ENCODE results near the gene GLIS1. TPM values are rescaled to one million over a fixed set of nuclear protein-coding genes. Genes with fewer than 3 reads are reported as not detected.

Gene GLIS1
- total RNA-seq, 4 donors from 2014 or later, result not detected

DNA sequence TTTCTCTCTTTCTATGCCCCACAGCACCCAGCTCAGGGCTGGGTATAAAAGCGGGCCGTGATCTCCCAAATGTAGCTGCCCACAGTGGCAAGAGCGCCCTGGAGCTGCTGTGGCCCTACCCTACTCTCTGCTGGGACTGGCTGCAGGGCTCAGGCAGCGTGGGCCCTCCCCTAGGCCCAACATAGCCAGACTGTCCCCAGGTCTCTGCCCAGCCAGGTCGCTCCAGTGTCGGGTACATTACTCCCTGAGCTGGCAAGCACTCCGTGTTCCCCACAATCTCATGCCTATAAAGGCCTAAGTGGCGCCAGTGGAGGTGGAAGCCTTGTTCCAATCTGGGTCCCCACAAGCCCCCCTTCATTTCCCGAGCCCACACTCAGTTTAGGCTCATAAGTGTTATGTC lies 66.2 kb downstream of the GLIS1 start:
- DNase-seq, result no peak
- no peaks in the 10 kb centered on the region for H3K27me3 ChIP-seq
- H3K27ac ChIP-seq, result no peak overlapping the region
- H3K4me3 ChIP-seq, result no peak overlapping the region
- intact Hi-C loops (cut with DNase I; ENCODE audit: low total_unique reads), result no loop called here
- in situ Hi-C loops (cut with MboI; ENCODE audit: low sequenced_read_pairs in 4 of 4), result no loop called here
- H3K9me3 ChIP-seq, result no peaks in the 10 kb centered on the region
- TF ChIP-seq POLR2A (IDR thresholded peaks at IDR 0.05), result no peak
- TF ChIP-seq, protein P1, sequence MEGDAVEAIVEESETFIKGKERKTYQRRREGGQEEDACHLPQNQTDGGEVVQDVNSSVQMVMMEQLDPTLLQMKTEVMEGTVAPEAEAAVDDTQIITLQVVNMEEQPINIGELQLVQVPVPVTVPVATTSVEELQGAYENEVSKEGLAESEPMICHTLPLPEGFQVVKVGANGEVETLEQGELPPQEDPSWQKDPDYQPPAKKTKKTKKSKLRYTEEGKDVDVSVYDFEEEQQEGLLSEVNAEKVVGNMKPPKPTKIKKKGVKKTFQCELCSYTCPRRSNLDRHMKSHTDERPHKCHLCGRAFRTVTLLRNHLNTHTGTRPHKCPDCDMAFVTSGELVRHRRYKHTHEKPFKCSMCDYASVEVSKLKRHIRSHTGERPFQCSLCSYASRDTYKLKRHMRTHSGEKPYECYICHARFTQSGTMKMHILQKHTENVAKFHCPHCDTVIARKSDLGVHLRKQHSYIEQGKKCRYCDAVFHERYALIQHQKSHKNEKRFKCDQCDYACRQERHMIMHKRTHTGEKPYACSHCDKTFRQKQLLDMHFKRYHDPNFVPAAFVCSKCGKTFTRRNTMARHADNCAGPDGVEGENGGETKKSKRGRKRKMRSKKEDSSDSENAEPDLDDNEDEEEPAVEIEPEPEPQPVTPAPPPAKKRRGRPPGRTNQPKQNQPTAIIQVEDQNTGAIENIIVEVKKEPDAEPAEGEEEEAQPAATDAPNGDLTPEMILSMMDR (IDR thresholded peaks at IDR 0.05 in 4 of 5, conservative IDR thresholded peaks at IDR 0.05 in 1 of 5), result no peak
- no peaks in the 10 kb centered on the region for H3K4me1 ChIP-seq
- ATAC-seq, result no peak
- H3K36me3 ChIP-seq, result no peaks in the 10 kb centered on the region

DNA sequence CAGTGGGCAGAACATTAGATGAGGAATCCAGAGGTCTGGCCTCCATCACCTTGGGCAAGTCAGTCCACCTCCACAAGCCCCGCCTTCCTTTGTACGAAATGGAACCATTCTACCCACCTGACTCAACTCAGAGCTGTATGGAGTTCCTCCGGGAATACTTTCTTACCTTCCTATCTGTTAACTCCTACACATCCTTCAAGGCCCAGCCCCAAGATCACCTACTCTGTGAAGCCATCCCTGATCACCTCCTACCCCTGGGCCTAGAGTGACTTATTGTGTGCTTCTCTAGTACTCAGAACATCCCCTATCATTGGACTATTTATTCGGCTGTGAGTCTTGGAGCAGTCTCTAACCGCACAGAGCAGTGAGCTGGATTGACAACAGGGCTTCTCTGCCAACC lies 66.7 kb downstream of the GLIS1 start:
- in situ Hi-C loops (cut with MboI; ENCODE audit: low sequenced_read_pairs in 4 of 4), result no loop called here

DNA sequence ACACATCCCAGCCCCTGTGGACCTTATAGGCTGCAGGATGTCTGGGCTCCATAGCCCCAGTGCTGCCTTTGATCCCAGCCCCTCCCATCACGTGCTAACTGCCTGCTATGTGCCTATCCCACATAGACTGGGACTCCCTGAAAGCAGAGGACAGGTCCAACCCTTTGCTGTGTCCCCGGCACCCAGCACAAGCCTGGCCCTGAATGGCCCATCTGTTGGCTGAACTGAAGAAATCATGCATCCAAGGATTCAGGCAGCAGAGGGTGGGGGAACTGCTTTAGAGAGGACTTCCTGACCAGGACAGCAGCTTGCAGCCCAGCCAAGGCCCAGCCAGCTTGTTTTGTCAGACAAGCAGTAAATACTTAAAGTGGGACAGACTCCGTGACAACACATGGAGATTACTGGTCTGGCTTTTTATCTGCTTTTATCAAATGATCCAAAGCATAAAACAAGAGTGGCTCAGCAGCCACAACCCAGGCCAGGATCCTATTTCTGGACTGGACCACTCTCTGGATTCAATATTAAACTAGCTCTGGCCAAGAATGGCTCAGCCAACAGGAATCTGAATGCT lies 69.3 kb downstream of the GLIS1 start:
- H3K36me3 ChIP-seq, result no peaks in the 10 kb centered on the region
- TF ChIP-seq POLR2A (IDR thresholded peaks at IDR 0.05), result no peak
- TF ChIP-seq, protein P1 (IDR thresholded peaks at IDR 0.05 in 4 of 5, conservative IDR thresholded peaks at IDR 0.05 in 1 of 5), result no peak
- H3K9me3 ChIP-seq, result no peaks in the 10 kb centered on the region
- no peak for DNase-seq
- H3K4me3 ChIP-seq, result no peak overlapping the region
- H3K4me1 ChIP-seq, result no peaks in the 10 kb centered on the region
- no peak for ATAC-seq
- in situ Hi-C loops (cut with MboI; ENCODE audit: low sequenced_read_pairs in 4 of 4), result no loop called here
- no peaks in the 10 kb centered on the region for H3K27me3 ChIP-seq
- no peak overlapping the region for H3K27ac ChIP-seq
- intact Hi-C loops (cut with DNase I; ENCODE audit: low total_unique reads), result no loop called here

More for the DNA sequence above, 66.7 kb downstream of the GLIS1 start:
- H3K4me3 ChIP-seq, result no peak overlapping the region
- no peak for DNase-seq
- intact Hi-C loops (cut with DNase I; ENCODE audit: low total_unique reads), result no loop called here
- no peaks in the 10 kb centered on the region for H3K27me3 ChIP-seq
- H3K27ac ChIP-seq, result no peak overlapping the region
- no peaks in the 10 kb centered on the region for H3K9me3 ChIP-seq
- ATAC-seq, result no peak
- H3K4me1 ChIP-seq, result no peaks in the 10 kb centered on the region
- TF ChIP-seq, protein P1 (IDR thresholded peaks at IDR 0.05 in 4 of 5, conservative IDR thresholded peaks at IDR 0.05 in 1 of 5), result no peak
- no peak for TF ChIP-seq POLR2A (IDR thresholded peaks at IDR 0.05)
- no peaks in the 10 kb centered on the region for H3K36me3 ChIP-seq

DNA sequence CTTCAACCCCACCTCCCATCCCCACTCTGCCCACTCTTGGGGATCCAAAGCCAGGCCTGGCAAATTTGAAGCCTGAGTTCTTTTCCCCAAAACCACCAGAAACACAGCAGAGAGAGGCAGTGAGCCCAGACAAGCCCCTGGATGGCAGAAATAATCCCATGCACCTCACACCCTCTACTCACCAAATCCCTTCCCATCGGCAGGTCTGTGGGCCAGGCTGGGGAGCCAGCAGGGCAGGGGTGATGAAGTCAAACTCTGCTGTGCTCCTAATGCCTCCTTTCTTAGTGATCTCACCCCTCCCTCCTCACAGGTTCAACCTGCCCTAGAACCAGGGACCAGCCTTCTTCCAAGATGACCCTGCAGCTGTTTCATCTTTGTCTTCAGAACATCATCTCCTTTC lies 72.4 kb downstream of the GLIS1 start:
- intact Hi-C loops (cut with DNase I; ENCODE audit: low total_unique reads), result no loop called here
- Histone ChIP-seq H3K27me3 (no peaks in the 10 kb centered on the region), H3K9me3 (no peaks in the 10 kb centered on the region), H3K36me3 (no peaks in the 10 kb centered on the region), H3K4me3 (no peak overlapping the region), H3K4me1 (no peaks in the 10 kb centered on the region), H3K27ac (no peak overlapping the region)
- TF ChIP-seq, protein P1 (IDR thresholded peaks at IDR 0.05 in 4 of 5, conservative IDR thresholded peaks at IDR 0.05 in 1 of 5), result no peak
- no peak for TF ChIP-seq POLR2A (IDR thresholded peaks at IDR 0.05)
- ATAC-seq (no peak), DNase-seq (no peak)
- in situ Hi-C loops (cut with MboI; ENCODE audit: low sequenced_read_pairs in 4 of 4), result no loop called here

DNA sequence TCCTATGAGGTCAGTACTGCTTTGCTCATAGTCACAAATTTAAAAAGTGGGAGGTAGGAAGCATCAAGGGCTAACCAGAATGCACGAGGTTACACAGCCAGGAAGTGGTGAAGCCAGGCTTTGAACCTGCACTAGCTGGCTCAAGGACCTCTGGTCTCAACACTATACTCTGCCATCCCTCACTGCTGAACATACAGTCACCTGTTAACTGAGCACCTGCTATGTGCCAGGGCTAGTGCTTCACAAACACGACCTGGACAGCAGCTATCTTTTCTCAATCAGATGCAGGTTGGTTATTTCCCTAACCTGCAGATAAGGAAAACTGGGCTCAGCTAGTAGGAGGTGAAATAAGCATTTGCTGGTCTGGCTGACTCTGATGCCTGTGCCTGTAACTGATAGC lies 73.0 kb downstream of the GLIS1 start:
- intact Hi-C loops (cut with DNase I; ENCODE audit: low total_unique reads) (no loop called here), in situ Hi-C loops (cut with MboI; ENCODE audit: low sequenced_read_pairs in 4 of 4) (no loop called here)
- Histone ChIP-seq H3K9me3 (no peaks in the 10 kb centered on the region), H3K36me3 (no peaks in the 10 kb centered on the region), H3K4me1 (no peaks in the 10 kb centered on the region), H3K4me3 (no peak overlapping the region), H3K27me3 (no peaks in the 10 kb centered on the region), H3K27ac (no peak overlapping the region)
- no peak for TF ChIP-seq POLR2A (IDR thresholded peaks at IDR 0.05)
- TF ChIP-seq, protein P1 (IDR thresholded peaks at IDR 0.05 in 4 of 5, conservative IDR thresholded peaks at IDR 0.05 in 1 of 5), result no peak
- ATAC-seq (no peak), DNase-seq (no peak)
